PFSK-1 (cell line): ENCODE measurements around the gene THRB.

Source experiments
- POLR2AphosphoS5 ChIP-seq: IDR thresholded peaks from 2 replicates; pipeline ENCODE4 v1.6.1; 2012; ENCODE audit warnings: low read depth, mild to moderate bottlenecking, control low read depth, low read length, moderate library complexity
- TAF1 ChIP-seq: IDR thresholded peaks from 2 replicates; pipeline ENCODE4 v1.6.1; 2012; ENCODE audit warnings: low read length, control low read depth, borderline replicate concordance; ENCODE audit not compliant: insufficient read depth

GRCh38 chr3:24320601-24321000 lies 174.0 kb downstream of the THRB start:
- no peak for TF ChIP-seq POLR2AphosphoS5
- no peak for TF ChIP-seq TAF1
